ENCODE results near the gene OR1B1.

Gene OR1B1

DNA sequence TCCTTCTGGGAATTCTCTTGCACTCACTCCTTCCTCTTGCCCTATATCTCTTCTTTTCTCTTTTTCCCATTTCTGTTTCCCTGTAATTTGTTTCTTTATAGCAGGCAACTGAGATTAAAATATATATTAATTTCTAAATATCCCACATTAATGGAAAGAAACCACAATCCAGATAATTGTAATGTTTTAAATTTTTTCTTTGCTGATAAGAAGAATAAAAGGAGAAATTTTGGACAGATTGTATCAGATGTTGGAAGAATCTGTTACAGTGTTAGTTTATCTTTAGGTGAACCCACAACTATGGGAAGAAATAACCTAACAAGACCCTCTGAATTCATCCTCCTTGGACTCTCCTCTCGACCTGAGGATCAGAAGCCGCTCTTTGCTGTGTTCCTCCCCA is 4.0 kb upstream of the OR1B1 start, which contains the start of gene OR1L1:
OR1L1 (plus strand) TSS at position 301 of the 400 bp plus-strand sequence; CDS start at position 301, 0 bp downstream.
- Histone ChIP-seq H2AFZ (ENCODE audit: low read depth) (no peak within 1 kb of the TSS), H3K27ac (no peak within 1 kb of the TSS), H3K36me3 (ENCODE audit: insufficient read depth) (no peaks in the 10 kb centered on the region), H3K27me3 (ENCODE audit: insufficient read depth, low read depth) (no peaks in the 10 kb centered on the region), H3K4me2 (no peak within 1 kb of the TSS), H3K9ac (no peak within 1 kb of the TSS), H4K20me1 (ENCODE audit: insufficient read depth) (no peaks in the 10 kb centered on the region), H3K4me1 (ENCODE audit: low read depth, poor library complexity, severe bottlenecking) (no peaks in the 10 kb centered on the region), H3K79me2 (ENCODE audit: insufficient read depth, low read depth) (no peaks in the 10 kb centered on the region), H3K4me3 (IDR thresholded peaks at IDR 0.05; ENCODE audit: insufficient read depth, low read depth, low read length) (no peak within 1 kb of the TSS)
- no peak for TF ChIP-seq CTCF (conservative IDR thresholded peaks at IDR 0.05; ENCODE audit: low read depth, low read length)

GRCh38 chr9:122656378-122656777 is 1.0 kb downstream of the OR1B1 start:
- no peaks in the 10 kb centered on the region for H3K27me3 ChIP-seq (ENCODE audit: insufficient read depth, low read depth)
- H3K36me3 ChIP-seq (ENCODE audit: insufficient read depth) = no peaks in the 10 kb centered on the region
- H4K20me1 ChIP-seq (ENCODE audit: insufficient read depth) = no peaks in the 10 kb centered on the region
- TF ChIP-seq CTCF (conservative IDR thresholded peaks at IDR 0.05; ENCODE audit: low read depth, low read length) = no peak
- no peaks in the 10 kb centered on the region for H3K4me1 ChIP-seq (ENCODE audit: low read depth, poor library complexity, severe bottlenecking)
- no peak overlapping the region for H3K4me2 ChIP-seq
- no peak overlapping the region for H3K9ac ChIP-seq
- no peaks in the 10 kb centered on the region for H3K79me2 ChIP-seq (ENCODE audit: insufficient read depth, low read depth)
- no peak overlapping the region for H2AFZ ChIP-seq (ENCODE audit: low read depth)
- no peak overlapping the region for H3K4me3 ChIP-seq (IDR thresholded peaks at IDR 0.05; ENCODE audit: insufficient read depth, low read depth, low read length)
- no peak overlapping the region for H3K27ac ChIP-seq

DNA sequence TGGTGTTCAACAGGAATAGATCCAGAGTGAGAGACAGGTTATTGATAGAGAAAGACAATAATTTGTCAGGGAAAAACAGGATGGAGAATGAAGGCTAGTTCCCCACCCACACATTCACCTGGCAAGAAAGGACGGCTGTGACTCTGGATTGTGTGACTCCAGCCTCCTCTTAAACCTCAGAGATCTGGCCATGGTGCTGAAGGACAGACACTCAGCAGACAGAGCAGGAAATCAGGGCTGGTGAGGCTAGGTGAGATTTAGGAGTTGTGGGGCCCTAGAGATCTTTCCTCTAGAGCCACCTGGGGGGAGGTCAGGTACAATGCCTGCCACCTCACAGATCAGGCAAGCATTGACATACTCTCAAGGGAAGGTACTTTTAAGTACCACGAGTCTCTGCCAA is 15.2 kb downstream of the OR1B1 start:
- H2AFZ ChIP-seq (ENCODE audit: low read depth) = no peak overlapping the region
- H3K27ac ChIP-seq = no peak overlapping the region

GRCh38 chr9:122619996-122620395 is 37.4 kb downstream of the OR1B1 start:
- Histone ChIP-seq H3K4me3 (IDR thresholded peaks at IDR 0.05; ENCODE audit: insufficient read depth, low read depth, low read length) (no peak overlapping the region), H3K27ac (no peak overlapping the region), H3K27me3 (ENCODE audit: insufficient read depth, low read depth) (no peaks in the 10 kb centered on the region), H3K9ac (no peak overlapping the region), H3K4me2 (no peak overlapping the region), H4K20me1 (ENCODE audit: insufficient read depth) (no peaks in the 10 kb centered on the region), H3K36me3 (ENCODE audit: insufficient read depth) (no peaks in the 10 kb centered on the region), H3K79me2 (ENCODE audit: insufficient read depth, low read depth) (no peaks in the 10 kb centered on the region), H3K4me1 (ENCODE audit: low read depth, poor library complexity, severe bottlenecking) (no peaks in the 10 kb centered on the region), H2AFZ (ENCODE audit: low read depth) (no peak overlapping the region)
- TF ChIP-seq CTCF (conservative IDR thresholded peaks at IDR 0.05; ENCODE audit: low read depth, low read length) = no peak

More for the DNA sequence above, 15.2 kb downstream of the OR1B1 start:
- no peak overlapping the region for H3K4me2 ChIP-seq
- no peaks in the 10 kb centered on the region for H3K4me1 ChIP-seq (ENCODE audit: low read depth, poor library complexity, severe bottlenecking)
- no peak overlapping the region for H3K4me3 ChIP-seq (IDR thresholded peaks at IDR 0.05; ENCODE audit: insufficient read depth, low read depth, low read length)
- H4K20me1 ChIP-seq (ENCODE audit: insufficient read depth) = no peaks in the 10 kb centered on the region
- TF ChIP-seq CTCF (conservative IDR thresholded peaks at IDR 0.05; ENCODE audit: low read depth, low read length) = no peak
- H3K27me3 ChIP-seq (ENCODE audit: insufficient read depth, low read depth) = no peaks in the 10 kb centered on the region
- H3K36me3 ChIP-seq (ENCODE audit: insufficient read depth) = no peaks in the 10 kb centered on the region
- no peaks in the 10 kb centered on the region for H3K79me2 ChIP-seq (ENCODE audit: insufficient read depth, low read depth)
- no peak overlapping the region for H3K9ac ChIP-seq

All from KMS-11 (cell line).